Mucosa of descending colon (tissue), 3 donors: ENCODE data around the gene ATF2. TPM values are rescaled to one million over a fixed set of nuclear protein-coding genes. Genes with fewer than 3 reads are reported as not detected.
A peak's percentile ranks its signal among the peaks of the same experiment; 100 is the strongest.

Experiments
- ATAC-seq: fragments of 200-7000 bp; cut with Tn5 transposase; one replicate; pipeline ENCODE4 v1.9.1; 2020; ENCODE audit warnings: mild to moderate bottlenecking, moderate library complexity
- DNase-seq, 3 donors: peaks; one replicate each; pipeline ENCODE4 v3.0.0-alpha.2; 2020
- H3K36me3 ChIP-seq: fragments of 200-600 bp; one replicate; pipeline ENCODE4 v1.8.0; 2021; ENCODE audit warnings: low read depth, mild to moderate bottlenecking
- H3K4me1 ChIP-seq: fragments of 200-600 bp; one replicate; pipeline ENCODE4 v1.8.0; 2021; ENCODE audit warnings: low read depth, mild to moderate bottlenecking
- H3K4me3 ChIP-seq: fragments of 200-600 bp; one replicate; pipeline ENCODE4 v1.8.0; 2021; ENCODE audit warnings: mild to moderate bottlenecking
- H3K9me3 ChIP-seq: fragments of 200-600 bp; one replicate; pipeline ENCODE4 v1.8.0; 2021; ENCODE audit warnings: mild to moderate bottlenecking
- CTCF ChIP-seq: fragments of 200-600 bp; IDR thresholded peaks from one replicate; pipeline ENCODE4 v1.8.0; 2022; ENCODE audit warnings: antibody characterized with exemption, mild to moderate bottlenecking
- intact Hi-C, 2 donors: fragments of 100-400 bp; cut with DNase I in 1 of 2; cut with micrococcal nuclease in 1 of 2; formaldehyde crosslinking; loops; one replicate each; pipeline versions ENCODE4 v1.11.0 to v1.11.1; 2022; cut with DNase I, micrococcal nuclease
- total RNA-seq, 3 donors: library from RNA; stranded (reverse); fragmentation: NEBNext Ultra II Directional in 2 of 3; extraction: Animal tissue kit (Norgen Biotek cat#: 25700) in 2 of 3; gene quantifications; one replicate each; pipeline versions ENCODE4 v1.2.1 to v1.2.4, GENCODE V29; 2021 to 2023
- donor health status: DM: no; HTN: no; CAD: no; lungs with moderate emphysema.
- donor health status: DM: no; HTN: no; CAD: no.
- donor health status: DM: no; HTN: yes; CAD: no.

ATF2 gene
- total RNA-seq, 3 donors from 2014 or later: 43.3 to 50.3 (median 44.7) TPM

GRCh38 chr2:175181104-175181876 lies 13.3 kb upstream of the ATF2 start, which contains the start of gene ATP5MC3:
TSS of gene ATP5MC3 (minus strand) at chr2:175181710. CDS start at chr2:175181393, 317 bp downstream.
- no peaks in the 10 kb centered on the region for H3K36me3 ChIP-seq
- no peak for TF ChIP-seq CTCF
- H3K4me3 ChIP-seq: peak within 1 kb of the TSS; percentile 88
- DNase-seq (peak; percentile 96 to 97 (median 97)), ATAC-seq (peak; percentile 98)
- intact Hi-C loops: no loop called here
- peaks cover 11% of the 10 kb centered on the region for H3K4me1 ChIP-seq
- no peaks in the 10 kb centered on the region for H3K9me3 ChIP-seq

- Histone ChIP-seq H3K36me3 (no peaks in the 10 kb centered on the region), H3K9me3 (no peaks in the 10 kb centered on the region), H3K4me3 (peak overlapping the region; percentile 88), H3K4me1 (peaks cover 11% of the 10 kb centered on the region)
- DNase-seq (peak; percentile 54 to 76 (median 66)), ATAC-seq (peak; percentile 81)
- intact Hi-C loops: no loop called here
- no peak for TF ChIP-seq CTCF
Measured at GRCh38 chr2:175180701-175181103, 12.7 kb upstream of the ATF2 start.

- DNase-seq: no peak
- no peak for ATAC-seq
- Histone ChIP-seq H3K4me3 (no peak overlapping the region), H3K4me1 (peaks cover 11% of the 10 kb centered on the region), H3K36me3 (no peaks in the 10 kb centered on the region), H3K9me3 (no peaks in the 10 kb centered on the region)
- intact Hi-C loops: no loop called here
- TF ChIP-seq CTCF: no peak
Measured at GRCh38 chr2:175176624-175177023, 8.6 kb upstream of the ATF2 start.

- Histone ChIP-seq H3K4me1 (peaks cover 11% of the 10 kb centered on the region), H3K9me3 (no peaks in the 10 kb centered on the region), H3K36me3 (no peaks in the 10 kb centered on the region), H3K4me3 (no peak overlapping the region)
- TF ChIP-seq CTCF: no peak
- ATAC-seq (no peak), DNase-seq (no peak)
- intact Hi-C loops: no loop called here
Measured at GRCh38 chr2:175175896-175176295, 7.9 kb upstream of the ATF2 start.

GRCh38 chr2:175175320-175175719 lies 7.3 kb upstream of the ATF2 start:
- H3K36me3 ChIP-seq: no peaks in the 10 kb centered on the region
- intact Hi-C loops: no loop called here
- peaks cover 8% of the 10 kb centered on the region for H3K4me1 ChIP-seq
- DNase-seq: no peak
- no peak overlapping the region for H3K4me3 ChIP-seq
- ATAC-seq: no peak
- TF ChIP-seq CTCF: no peak
- H3K9me3 ChIP-seq: no peaks in the 10 kb centered on the region
